Endothelial cell of umbilical vein (primary cell): ENCODE measurements around the gene MAPT. TPM values are rescaled to one million over a fixed set of nuclear protein-coding genes. Genes with fewer than 3 reads are reported as not detected.

Experiments
- BruUV-seq: library from RNA; stranded (reverse); fragments of 400-500 nt; replicated peaks from 2 replicates; lab custom pipeline; 2021; lab: Mats Ljungman, UMichigan
- CTCF ChIA-PET: fragments of 300-600, 350-600 bp; sonication (Branson Sonifier 250); formaldehyde crosslinking; loops from one replicate; lab custom pipeline; 2021; ENCODE audit warnings: antibody characterized with exemption, inconsistent platforms; lab: Charles Lee
- POLR2A ChIA-PET: fragments of 300-600, 350-600 bp; sonication (Branson Sonifier 250); formaldehyde crosslinking; loops from one replicate; lab custom pipeline; 2021; ENCODE audit warnings: antibody characterized with exemption, inconsistent platforms; lab: Charles Lee
- DNase-seq: peaks from one replicate; pipeline ENCODE4 v3.0.0-alpha.2; 2011; ENCODE audit warnings: low read depth, low spot score
- FAIRE-seq: peaks from 2 replicates; lab custom pipeline; 2011; peaks lifted over from hg19 to GRCh38; lab: Jason Lieb, UNC
- H2AFZ ChIP-seq: 2 replicates; pipeline ENCODE4 v1.6.0; 2012; ENCODE audit warnings: low read depth, low read length, control low read depth, inconsistent platforms
- H3K27ac ChIP-seq: 2 replicates; pipeline ENCODE4 v1.5.1; 2011; ENCODE audit warnings: low read depth, mild to moderate bottlenecking, control low read depth, low read length, moderate library complexity; ENCODE audit not compliant: insufficient read depth
- H3K27me3 ChIP-seq, 2 experiments: 2 replicates each; pipeline versions ENCODE4 v1.6.0 to v1.6.1; 2011; ENCODE audit warnings: low read length in 2 of 2, mixed read lengths in 1 of 2; ENCODE audit not compliant: control insufficient read depth in 2 of 2, insufficient read depth in 2 of 2
- H3K36me3 ChIP-seq, 2 experiments: 2 replicates in 1 of 2; 3 replicates in 1 of 2; pipeline ENCODE4 v1.5.1; 2011; ENCODE audit warnings: low read length in 2 of 2, mild to moderate bottlenecking in 1 of 2, moderate library complexity in 1 of 2; ENCODE audit not compliant: control insufficient read depth in 2 of 2, insufficient read depth in 2 of 2; ENCODE audit errors: extremely low read depth in 1 of 2
- H3K4me1 ChIP-seq: 3 replicates; pipeline ENCODE4 v1.5.1; 2011; ENCODE audit warnings: mild to moderate bottlenecking, low read length; ENCODE audit not compliant: control insufficient read depth, insufficient read depth; ENCODE audit errors: extremely low read depth
- H3K4me2 ChIP-seq: 2 replicates; pipeline ENCODE4 v1.6.1; 2011; ENCODE audit warnings: low read length, control low read depth, mixed read lengths; ENCODE audit not compliant: insufficient read depth
- H3K4me3 ChIP-seq, 3 experiments: fragments of 200-600 bp in 1 of 3; sonication (generic), shearing (Covaris generic) in 1 of 3; replicated peaks in 1 of 3; 2 replicates each; pipeline ENCODE4 v1.5.1; 2011 to 2016; ENCODE audit warnings: control low read depth in 3 of 3, low read length in 3 of 3, mild to moderate bottlenecking in 2 of 3, inconsistent platforms in 1 of 3, low read depth in 1 of 3, moderate library complexity in 1 of 3; ENCODE audit not compliant: insufficient read depth in 1 of 3
- H3K79me2 ChIP-seq: 2 replicates; pipeline ENCODE4 v1.6.0; 2012; ENCODE audit warnings: low read length, inconsistent platforms; ENCODE audit not compliant: control insufficient read depth, insufficient read depth
- H3K9ac ChIP-seq: replicated peaks from 2 replicates; pipeline ENCODE3; 2011; ENCODE audit warnings: low read length, control low read depth; ENCODE audit not compliant: insufficient read depth; ENCODE audit errors: extremely low read depth
- H3K9me1 ChIP-seq: replicated peaks from 3 replicates; pipeline ENCODE4 v1.6.0; 2011; ENCODE audit warnings: mild to moderate bottlenecking, low read length; ENCODE audit not compliant: control insufficient read depth, insufficient read depth; ENCODE audit errors: extremely low read depth
- H3K9me3 ChIP-seq: replicated peaks from 2 replicates; pipeline ENCODE4 v1.5.1; 2012; ENCODE audit warnings: low read length, inconsistent platforms; ENCODE audit not compliant: control insufficient read depth, insufficient read depth
- H4K20me1 ChIP-seq: replicated peaks from 2 replicates; pipeline ENCODE3; 2011; ENCODE audit warnings: mild to moderate bottlenecking, low read length; ENCODE audit not compliant: control insufficient read depth, insufficient read depth; ENCODE audit errors: extremely low read depth
- EZH2 ChIP-seq: IDR thresholded peaks from 2 replicates; pipeline ENCODE4 v1.6.1; 2012; ENCODE audit warnings: borderline replicate concordance, low read depth, mild to moderate bottlenecking, moderate library complexity, low read length, inconsistent platforms; ENCODE audit not compliant: severe bottlenecking
- FOS ChIP-seq: IDR thresholded peaks from 2 replicates; pipeline ENCODE4 v1.6.1; 2011; ENCODE audit warnings: mild to moderate bottlenecking, low read length, moderate library complexity, borderline replicate concordance; ENCODE audit not compliant: insufficient read depth
- JUN ChIP-seq: IDR thresholded peaks from 2 replicates; pipeline ENCODE4 v1.6.1; 2011; ENCODE audit warnings: borderline replicate concordance, low read depth; ENCODE audit not compliant: insufficient read length, insufficient read depth
- MAX ChIP-seq: IDR thresholded peaks from 2 replicates; pipeline ENCODE4 v1.6.1; 2011; ENCODE audit not compliant: insufficient read depth, insufficient read length
- MYC ChIP-seq: IDR thresholded peaks from one replicate; pipeline ENCODE4 v1.6.1; 2011; ENCODE audit warnings: mild to moderate bottlenecking, low read depth, low read length
- POLR2A ChIP-seq: IDR thresholded peaks from 2 replicates; pipeline ENCODE4 v1.6.1; 2012; ENCODE audit warnings: low read depth, mild to moderate bottlenecking, control low read depth, low read length
- POLR2AphosphoS5 ChIP-seq: IDR thresholded peaks from 2 replicates; pipeline ENCODE4 v1.6.1; 2012; ENCODE audit warnings: low read depth, mild to moderate bottlenecking, control low read depth, low read length, moderate library complexity; ENCODE audit not compliant: insufficient read depth
- dilution Hi-C: fragments of 300-500 bp; cut with MboI; formaldehyde crosslinking; loops from one replicate; pipeline ENCODE4 v1.15.0; 2019; ENCODE audit warnings: low sequenced_read_pairs; ENCODE audit not compliant: extremely low pct_ligation_motif_present
- intact Hi-C: fragments of 100-400 bp; cut with micrococcal nuclease; formaldehyde crosslinking; loops from one replicate; pipeline ENCODE4 v1.10.0; 2022
- polyA plus RNA-seq, 4 experiments: library from polyadenylated mRNA; depleted of rRNA in 3 of 4; stranded (reverse) in 3 of 4; unstranded in 1 of 4; fragments of >200 nt; gene quantifications; 2 replicates each; pipeline versions ENCODE4 v1.2.1 to v1.2.3, GENCODE V29; 2011 to 2012; ENCODE audit warnings: missing spikeins in 1 of 4
- total RNA-seq: library from RNA; stranded (reverse); gene quantifications from 2 replicates; pipeline ENCODE4 v1.2.3, GENCODE V29; 2021
- TF ChIP-seq, protein P1 (sequence below), 2 donors: IDR thresholded peaks; 1 replicate in 1 of 2; 2 replicates in 1 of 2; pipeline ENCODE4 v1.5.1; 2011; ENCODE audit warnings: low read length in 2 of 2, mild to moderate bottlenecking in 2 of 2, moderate library complexity in 2 of 2, control low read depth in 1 of 2, inconsistent platforms in 1 of 2, low read depth in 1 of 2; ENCODE audit not compliant: insufficient read depth in 1 of 2; ENCODE audit errors: extremely low read depth in 1 of 2

MAPT gene
- total and polyA plus RNA-seq, 2 donors (not counting 3 experiments of a cell fraction or from before 2014, with no cell fraction given), result 0.04 to 0.51 TPM

- FAIRE-seq, result no peak
- DNase-seq, result no peak
- Histone ChIP-seq H3K4me2 (no peak overlapping the region), H3K27ac (no peak overlapping the region), H3K9me1 (no peaks in the 10 kb centered on the region), H3K79me2 (no peaks in the 10 kb centered on the region), H3K9ac (no peak overlapping the region), H3K9me3 (no peaks in the 10 kb centered on the region), H3K4me1 (peaks cover 4% of the 10 kb centered on the region), H3K27me3 (peaks cover 14 to 17% of the 10 kb centered on the region in 2 experiments), H3K36me3 (no peaks in the 10 kb centered on the region), H3K4me3 (no peak overlapping the region), H4K20me1 (no peaks in the 10 kb centered on the region), H2AFZ (no peak overlapping the region)
- no peak for TF ChIP-seq JUN
- TF ChIP-seq POLR2AphosphoS5, result no peak
- TF ChIP-seq POLR2A, result no peak
- TF ChIP-seq, protein P1, sequence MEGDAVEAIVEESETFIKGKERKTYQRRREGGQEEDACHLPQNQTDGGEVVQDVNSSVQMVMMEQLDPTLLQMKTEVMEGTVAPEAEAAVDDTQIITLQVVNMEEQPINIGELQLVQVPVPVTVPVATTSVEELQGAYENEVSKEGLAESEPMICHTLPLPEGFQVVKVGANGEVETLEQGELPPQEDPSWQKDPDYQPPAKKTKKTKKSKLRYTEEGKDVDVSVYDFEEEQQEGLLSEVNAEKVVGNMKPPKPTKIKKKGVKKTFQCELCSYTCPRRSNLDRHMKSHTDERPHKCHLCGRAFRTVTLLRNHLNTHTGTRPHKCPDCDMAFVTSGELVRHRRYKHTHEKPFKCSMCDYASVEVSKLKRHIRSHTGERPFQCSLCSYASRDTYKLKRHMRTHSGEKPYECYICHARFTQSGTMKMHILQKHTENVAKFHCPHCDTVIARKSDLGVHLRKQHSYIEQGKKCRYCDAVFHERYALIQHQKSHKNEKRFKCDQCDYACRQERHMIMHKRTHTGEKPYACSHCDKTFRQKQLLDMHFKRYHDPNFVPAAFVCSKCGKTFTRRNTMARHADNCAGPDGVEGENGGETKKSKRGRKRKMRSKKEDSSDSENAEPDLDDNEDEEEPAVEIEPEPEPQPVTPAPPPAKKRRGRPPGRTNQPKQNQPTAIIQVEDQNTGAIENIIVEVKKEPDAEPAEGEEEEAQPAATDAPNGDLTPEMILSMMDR (IDR thresholded peaks at IDR 0.05; ENCODE audit: extremely low read depth in 1 of 2, insufficient read depth in 1 of 2, low read depth in 1 of 2, low read length in 2 of 2), result no peak
- no peak for TF ChIP-seq MYC
- no peak for TF ChIP-seq MAX
- no peak for TF ChIP-seq FOS
- TF ChIP-seq EZH2, result no peak
- no TSS peak for BruUV-seq
- POLR2A ChIA-PET, result no interaction called here
- dilution Hi-C loops, result no loop called here
- intact Hi-C loops, result no loop called here
- CTCF ChIA-PET, result no interaction called here
Observed at GRCh38 chr17:45950888-45951287, 56.5 kb downstream of the MAPT start.
